CD4-positive, alpha-beta T cell treated with Interleukin-15 for 4 hours (primary cell): Measurements from ENCODE around the gene GRID1.
"Not testable (repeated sequence)": the region's sequence is repeated elsewhere in the genome, so short reads cannot be mapped to it uniquely, and the experiment has no call there.

Experiments used
- DNase-seq: peaks from one replicate; pipeline ENCODE4 v3.0.0-alpha.2; 2020; ENCODE audit warnings: low spot score

GRID1 gene

DNA sequence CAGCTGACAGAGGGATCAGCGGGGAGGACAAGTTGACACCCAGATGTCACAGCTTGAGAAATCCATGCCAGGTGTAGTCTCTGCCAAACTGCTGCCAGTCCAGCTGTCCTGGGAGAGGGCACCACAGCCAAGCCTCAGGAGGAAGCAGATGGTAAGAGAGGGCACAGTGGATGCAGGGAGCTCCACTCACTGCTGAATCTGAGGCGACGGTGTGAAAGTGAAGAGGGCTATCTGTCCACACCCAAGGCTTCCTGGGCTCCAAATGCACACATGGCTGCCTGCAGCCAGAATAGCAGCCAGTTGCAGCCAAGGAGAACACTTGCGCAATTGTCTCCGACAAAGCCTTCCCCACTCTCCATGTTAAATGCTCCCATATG, 502.4 kb downstream of the GRID1 start:
- no peak for DNase-seq

DNA sequence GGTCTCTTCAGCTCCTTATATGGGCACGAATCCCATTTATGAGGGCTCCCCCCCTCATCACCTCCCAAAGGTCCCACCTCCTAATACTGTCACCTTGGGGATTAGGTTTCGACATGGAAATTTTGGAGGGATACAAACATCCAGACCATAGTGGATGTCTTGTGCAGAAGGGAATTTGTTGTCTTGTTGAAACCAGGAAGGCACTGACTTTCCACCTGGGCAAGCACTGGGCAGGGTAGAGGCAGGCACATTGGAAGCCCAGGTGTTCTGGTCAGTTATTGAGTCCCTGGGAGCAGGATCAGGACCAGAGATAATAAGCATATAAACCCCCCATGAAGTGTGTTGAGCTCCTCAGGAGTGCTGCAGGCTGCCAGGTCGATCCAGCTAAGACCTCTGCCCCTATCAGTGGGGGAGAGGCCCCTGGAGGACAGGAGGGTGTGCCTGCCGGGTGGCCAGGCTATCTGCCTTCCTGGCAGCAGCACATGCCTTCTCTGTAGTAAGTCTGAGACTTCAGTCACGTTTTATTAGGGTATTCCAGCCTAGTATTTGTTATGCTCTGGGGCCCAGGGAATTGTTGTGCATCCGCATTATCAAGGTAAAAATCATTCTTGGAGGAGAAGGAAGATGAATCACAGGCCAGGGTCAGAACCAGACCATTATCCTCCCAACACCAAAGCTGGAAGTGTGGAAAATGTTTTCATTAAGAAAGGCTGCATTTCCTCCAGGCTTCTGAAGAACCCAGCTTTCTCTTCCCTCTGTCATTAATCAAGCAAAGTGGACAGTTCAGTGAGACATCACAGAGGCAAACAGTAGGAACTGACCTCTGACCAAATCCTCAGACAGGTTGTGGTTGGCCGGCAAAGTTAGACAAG, 503.1 kb downstream of the GRID1 start:
- no peak for DNase-seq

DNA sequence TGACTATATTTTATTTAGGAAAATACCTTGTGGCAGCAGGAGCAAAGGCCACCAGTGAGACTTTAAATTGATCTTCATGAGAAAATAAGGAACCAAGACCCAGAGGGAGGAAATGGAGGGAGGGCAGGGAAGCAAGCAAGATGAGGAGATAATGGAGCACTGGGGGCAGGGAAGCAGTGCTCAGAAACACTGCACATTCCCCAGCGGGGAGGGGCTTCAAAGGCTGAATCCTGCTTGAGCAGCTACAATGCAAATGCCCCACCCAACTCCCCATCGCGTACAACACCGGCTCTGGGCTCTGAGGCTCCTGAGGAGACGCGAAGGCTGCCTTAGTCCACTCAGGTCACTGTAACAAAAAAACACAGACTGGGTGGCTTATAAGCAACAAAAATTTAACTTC, 503.8 kb downstream of the GRID1 start:
- DNase-seq: no peak

DNA sequence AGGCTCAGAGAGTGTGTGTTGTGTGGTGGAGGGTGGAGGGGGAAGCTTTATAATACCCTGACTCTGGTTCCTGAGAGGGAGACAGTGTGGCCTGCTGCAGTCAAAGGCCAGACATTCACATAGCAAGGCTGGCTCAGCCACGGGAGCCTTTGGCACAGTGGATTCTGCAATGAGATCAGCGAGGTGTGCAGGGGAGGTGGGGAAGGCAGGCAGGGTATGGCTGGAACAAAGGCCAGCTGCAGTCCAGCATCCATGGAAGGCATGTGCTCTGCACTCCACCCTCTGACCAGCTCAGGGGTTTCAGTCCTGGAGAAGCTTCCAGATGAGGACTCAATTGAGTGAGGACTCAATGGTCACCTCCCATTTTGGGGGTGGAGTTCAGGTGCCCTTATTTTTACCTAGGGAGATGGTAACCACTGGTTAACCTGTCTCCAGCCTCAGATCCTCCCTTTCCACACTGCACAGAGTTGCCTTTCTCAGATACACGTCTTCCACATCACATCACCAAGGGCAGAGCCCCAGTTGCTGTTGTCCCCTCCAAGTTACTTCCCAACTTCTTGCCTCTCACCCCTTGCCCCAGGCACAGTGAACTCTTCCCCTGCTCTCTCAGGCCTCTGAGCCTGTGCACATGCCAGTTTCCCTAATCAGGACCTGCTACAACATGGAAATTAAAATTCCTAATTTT, 504.9 kb downstream of the GRID1 start:
- DNase-seq: no peak

DNA sequence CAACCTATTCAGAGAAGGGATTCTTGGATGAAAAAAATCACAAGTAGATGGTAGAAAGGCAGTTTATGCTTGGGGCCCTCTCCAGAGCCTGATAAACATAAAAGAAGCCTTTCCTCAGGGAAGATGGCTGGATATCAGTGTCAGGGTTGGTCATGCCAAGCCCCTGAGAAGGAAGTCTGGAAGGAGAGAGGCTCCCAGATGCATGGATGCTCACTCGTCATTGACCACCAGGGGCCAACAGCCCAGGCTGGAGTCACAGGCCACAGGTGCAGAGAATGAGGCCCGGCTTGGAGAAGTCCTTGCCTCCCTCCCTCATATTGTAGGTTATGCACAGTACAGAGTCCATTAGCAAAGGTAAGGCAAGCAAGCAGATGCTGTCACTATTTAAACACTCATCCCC, 506.7 kb downstream of the GRID1 start:
- DNase-seq: no peak

DNA sequence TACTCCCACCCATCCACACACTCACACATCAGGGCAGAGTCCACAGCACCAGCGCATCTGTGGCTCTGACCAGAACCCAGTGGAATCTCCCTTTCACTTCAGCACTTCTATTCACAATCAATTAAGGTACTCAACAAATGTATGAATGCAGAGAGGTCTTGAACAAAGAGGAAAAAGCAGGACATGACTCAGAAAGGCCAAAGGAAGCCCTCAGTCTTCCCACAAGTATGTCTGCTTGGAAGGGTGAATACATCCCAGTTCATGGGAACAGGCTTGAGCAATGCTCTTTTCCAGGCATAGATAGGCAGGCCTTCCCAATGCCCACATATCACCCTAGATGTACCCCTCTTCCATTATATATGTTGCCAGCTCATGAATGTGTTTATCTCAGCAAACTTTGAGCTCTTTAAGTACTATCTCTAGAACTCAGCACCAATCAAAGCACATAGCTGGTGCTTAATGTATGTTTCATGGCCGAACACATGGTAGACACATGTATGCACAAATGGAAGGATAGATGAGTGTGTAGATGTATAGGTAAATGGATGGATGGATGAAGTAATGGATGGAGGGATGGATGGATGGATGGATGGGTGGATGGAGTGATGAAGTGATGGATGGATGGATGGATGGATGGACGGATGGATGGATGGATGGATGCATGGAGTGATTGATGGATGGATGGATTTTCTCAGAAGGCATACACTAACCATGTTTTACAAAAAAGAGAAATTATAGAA, 507.6 kb downstream of the GRID1 start:
- DNase-seq: no peak

DNA sequence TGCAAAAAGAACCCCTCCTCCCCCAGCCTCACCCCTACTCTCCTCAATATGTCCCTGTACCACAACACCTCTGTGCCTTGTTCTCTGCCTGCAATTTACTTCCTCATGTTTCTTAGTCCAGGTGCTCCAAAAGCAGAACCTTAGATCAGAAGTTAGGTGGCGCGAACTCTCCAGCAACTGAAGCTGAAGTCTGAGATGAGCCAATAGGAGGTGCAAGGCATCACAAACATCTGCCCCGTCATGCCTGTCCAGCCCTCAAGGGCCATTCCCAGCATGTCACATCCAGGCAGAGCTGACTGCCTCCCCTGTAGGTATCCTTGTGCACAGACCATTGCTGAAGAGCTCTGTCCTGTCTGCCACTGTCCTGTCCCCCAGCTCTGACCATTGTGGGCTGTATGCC, 508.8 kb downstream of the GRID1 start:
- DNase-seq: no peak

DNA sequence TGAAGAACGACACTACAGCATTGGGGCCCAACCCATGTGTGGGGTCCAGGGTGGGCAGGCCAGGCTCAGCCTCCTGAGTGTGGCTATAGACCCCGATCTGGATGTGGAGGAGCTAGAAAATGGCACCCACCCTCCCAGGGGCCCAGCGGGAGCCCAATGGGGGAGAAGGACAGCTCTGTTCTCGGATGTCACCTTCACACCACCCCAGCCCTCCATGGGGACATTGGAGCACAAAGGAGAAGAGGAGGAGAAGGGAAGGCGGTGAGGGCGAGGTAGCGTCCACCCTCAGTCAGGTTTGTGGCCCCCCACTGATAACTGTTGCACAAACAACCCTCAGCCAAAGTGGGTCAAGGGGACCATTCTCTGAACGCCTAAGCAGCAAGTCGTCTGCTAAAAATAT, 509.3 kb downstream of the GRID1 start:
- no peak for DNase-seq

DNA sequence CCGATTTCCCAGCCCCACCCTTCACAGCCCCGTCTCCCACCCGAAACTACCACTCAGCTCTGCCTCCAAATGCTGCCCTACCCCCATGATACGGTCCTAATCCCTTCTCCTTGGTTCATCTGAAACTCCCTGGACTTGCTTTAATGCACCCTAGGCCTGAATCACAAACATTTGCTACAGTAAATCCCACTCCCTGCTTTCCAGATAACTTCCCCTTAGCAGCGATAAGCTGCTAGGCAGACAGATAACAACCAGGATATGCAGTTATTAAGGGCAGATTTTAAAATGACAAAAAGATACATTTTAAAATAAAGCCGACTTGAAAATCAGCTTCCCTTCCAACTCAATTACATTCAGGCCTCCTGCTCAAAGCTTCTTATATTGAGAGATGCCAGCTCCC, 514.7 kb downstream of the GRID1 start:
- DNase-seq: no peak

DNA sequence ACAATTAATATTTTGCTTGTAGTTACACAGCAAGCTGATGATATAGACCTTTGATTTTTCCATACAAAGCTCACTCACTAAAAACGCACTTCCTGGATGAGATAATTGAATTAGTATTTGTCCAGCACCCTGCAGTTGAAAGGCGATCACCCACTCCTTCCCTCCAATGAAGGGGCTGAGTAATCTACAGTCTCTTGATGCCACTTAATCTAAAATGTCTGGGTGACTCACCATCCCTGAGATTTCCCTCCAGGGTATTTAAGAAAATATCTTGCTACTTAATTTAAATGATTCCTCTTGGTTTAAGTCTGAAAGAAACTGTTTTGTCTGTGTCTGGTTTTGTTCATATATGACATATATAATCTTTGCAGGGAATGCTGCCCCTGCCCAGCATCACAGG, 515.3 kb downstream of the GRID1 start:
- DNase-seq: no peak

DNA sequence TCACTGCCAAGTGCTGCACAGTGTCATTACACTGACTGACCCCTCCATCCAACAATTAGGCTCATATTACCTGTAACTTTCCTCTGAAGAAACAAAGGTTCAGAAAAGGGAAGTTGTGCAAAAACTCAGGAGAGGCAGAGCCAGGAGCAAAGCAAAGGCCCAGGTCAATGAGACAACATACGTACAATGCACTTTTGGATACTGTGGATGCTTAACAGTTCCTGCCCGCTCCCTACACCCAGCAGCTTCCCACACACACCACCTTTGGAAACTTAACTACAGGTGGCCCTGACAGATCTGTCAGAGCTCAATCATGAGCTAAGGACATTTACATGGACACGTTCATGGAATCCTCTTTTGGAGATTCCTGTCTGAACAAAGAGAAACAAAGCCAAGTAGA, 515.9 kb downstream of the GRID1 start:
- DNase-seq: no peak

DNA sequence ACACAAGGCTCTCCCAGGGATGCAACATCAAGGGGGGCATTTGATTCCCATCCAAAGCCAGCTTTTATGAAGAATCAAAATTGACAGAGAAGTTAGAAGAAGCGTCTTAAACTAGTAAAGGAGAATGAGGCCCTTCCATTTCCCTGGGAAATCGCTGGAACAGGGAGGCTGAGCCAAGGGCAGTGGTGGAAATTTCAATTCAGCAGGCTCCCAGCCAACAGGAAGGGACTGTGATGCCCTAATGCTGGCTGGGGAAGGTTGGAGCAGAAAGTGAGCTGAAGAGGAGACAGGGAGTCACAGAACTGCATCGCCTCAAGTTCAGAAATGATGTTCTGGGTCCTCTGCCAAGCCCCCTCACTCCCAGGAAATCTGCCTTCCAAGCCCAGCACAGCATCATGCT, 517.3 kb downstream of the GRID1 start:
- DNase-seq: no peak

DNA sequence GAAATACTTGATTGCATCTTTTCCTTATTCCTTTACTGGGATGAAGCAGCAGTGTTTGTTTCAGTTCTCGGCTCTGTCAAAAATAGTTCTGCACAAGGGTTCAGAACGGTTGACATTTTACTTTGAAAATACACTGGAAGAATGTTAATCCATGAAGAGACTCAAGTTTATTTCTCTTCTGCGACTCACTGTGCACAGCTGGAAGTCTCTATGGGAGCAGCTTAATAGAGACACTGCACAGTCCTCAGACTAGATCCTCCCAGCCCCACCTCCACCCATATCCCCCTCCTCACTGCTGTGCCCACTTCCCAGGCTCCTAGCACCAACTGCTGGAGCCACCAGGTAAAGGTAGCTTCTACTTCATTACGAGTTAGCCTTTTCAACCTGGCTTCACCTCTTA, 517.8 kb downstream of the GRID1 start:
- DNase-seq: no peak

DNA sequence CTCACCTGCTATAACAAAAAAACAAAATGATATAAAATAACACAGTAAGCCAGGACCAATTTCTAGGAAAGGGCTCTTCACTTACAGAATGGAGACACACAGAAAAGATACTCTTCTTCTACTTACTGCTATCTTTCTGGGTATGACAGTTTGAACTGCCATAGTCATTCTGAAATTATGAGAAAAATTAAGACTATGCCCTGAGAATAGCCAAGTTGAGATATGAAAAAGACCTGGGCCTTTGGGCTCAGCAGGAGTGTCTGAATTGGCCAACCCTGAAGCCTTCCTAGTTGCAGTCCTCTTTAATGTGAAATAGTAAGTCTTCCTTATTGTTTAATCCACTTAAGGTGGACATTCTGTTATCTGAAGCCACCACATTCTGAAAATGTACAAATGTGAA, 519.5 kb downstream of the GRID1 start:
- no peak for DNase-seq

DNA sequence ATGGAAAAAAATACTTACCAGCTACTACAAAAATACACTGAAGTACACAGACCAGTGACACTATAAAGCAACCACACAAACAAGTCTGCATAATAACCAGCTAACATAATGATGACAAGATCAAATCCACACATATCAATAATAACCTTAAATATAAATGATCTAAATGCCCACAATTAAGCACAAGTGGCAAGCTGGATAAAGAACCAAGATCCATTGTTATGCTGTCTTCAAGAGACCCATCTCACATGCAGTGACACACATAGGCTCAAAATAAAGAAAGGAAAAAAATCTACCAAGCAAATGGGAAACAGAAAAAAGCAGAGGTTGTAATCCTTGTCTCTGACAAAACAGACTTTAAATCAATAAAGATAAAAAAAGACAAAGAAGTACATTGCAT, 527.9 kb downstream of the GRID1 start:
- DNase-seq: not testable (repeated sequence)

DNA sequence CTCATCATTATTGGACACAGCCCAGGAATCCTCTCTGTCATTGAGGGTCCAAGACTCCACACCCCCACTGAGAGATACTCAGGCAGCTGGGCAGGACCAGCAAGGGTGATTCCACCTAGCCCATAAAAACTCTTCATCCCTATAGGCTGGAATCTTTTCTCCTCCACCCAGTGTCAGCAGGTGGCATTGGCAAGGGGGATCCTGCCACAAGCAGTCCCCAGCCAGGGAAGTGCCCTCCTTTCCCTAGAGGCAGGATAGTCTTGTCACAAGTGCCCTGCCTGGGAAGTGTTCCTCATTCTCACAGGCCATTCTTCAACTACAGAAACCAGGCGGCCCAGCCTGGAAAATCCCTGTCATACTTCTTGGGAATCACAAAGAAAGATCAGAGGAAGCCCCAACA, 533.6 kb downstream of the GRID1 start:
- DNase-seq: no peak

DNA sequence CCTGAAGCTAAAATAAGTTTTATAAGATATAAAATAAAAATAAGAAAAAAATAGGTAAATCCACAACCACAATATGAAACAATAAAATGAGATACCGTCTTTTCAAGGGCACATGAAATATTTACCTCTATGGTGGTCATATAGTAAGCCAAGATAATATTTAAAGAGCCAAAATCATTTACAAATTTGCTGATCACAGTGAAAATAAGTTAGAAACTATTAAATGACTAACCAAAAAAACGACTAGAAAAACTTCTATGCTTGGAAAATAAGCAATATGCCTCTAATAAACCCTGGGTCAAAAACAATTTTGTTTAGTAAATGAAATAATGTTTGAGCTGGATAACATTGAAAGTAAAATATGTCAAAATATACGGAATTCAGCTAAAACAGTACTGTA, 535.2 kb downstream of the GRID1 start:
- DNase-seq: no peak

DNA sequence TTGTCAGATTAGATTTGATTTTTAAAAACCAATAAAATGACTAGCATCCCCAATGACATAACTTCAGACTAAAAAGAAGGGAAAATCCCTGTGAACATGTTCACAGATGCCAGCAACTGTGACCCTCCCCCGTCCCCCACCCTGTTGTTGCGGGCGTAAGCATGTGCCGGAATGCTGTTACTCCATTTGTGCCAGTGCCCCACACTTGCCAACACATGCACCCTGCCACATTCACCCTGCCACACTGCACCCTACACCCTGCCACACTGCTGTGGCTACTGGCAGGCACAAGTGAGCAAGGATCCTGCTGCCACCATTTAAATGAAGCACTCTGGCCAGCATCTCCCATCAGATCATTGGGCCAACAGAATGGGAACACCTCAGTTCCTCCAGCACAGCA, 540.2 kb downstream of the GRID1 start:
- no peak for DNase-seq

DNA sequence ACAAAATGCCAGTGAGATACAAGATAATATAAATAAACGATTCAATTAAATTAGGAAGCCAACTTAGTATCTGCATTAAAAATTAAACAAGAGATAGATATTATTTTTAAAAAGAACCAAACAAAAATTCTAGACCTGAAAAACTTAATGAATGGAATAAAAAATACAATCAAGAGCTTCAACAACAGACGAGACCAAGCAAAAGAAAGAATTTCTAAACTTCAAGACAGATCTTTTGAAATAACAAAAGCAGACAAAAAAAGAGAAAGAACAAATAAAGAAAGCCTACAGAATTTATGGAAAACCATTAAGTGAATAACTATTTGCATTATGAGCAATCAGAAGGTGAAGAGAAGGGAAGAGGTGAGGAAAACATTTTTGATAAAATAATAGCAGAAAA, 555.2 kb downstream of the GRID1 start:
- DNase-seq: no peak

DNA sequence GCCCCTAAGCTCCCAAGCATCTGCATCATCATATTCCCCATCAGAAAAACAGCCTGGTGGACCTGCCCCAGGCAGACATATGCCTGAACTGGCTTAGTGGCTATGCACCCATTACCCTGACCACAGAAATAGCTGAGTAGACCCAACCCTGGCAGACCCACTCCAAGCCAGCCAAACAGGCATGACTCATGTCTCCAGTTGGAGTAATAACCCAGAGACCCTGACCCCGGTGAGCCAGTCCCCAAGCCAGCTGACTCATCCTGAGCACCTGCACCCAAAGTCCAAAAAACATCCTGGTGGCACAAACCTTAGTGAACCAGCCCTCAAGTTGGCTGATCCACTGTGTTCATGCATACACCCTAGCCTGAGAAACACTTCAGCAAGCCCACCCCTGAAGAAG, 555.9 kb downstream of the GRID1 start:
- DNase-seq: no peak

DNA sequence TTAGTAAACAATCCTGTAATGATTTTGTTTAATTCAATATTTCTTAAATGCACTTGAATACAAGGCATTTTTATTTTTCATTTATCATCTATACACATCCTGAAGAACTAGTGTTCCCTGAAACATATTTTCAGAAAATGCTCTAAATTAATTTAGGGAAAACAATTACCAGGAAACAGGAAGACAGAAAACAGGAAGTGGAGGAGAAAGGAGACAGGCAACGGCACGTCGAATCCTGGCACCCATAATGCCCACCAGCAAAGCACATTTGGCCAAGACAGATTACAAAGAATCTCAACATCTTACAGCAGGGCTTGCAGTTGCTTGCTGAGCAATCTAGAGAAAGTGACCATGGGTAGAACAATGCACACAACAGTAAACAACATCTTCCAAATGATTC, 571.1 kb downstream of the GRID1 start:
- no peak for DNase-seq

DNA sequence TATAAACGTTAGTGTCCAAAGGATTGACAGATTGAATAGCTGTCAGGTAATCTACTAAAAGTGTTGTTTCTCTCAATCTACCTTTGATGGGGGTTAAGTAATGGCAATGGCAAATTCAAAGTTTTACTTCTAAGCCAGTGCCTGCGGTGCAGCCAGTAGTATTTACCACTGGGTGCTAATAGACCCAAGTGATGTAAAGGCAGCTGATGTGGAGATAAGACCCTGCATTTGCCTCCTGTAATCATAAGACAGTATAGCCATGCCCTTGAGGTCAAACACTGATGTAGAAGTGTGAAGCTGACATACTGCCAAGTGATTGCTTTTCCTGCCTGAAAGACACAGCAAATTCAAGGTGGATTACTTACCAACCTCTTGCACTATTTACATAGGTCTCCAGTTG, 572.0 kb downstream of the GRID1 start:
- DNase-seq: no peak

DNA sequence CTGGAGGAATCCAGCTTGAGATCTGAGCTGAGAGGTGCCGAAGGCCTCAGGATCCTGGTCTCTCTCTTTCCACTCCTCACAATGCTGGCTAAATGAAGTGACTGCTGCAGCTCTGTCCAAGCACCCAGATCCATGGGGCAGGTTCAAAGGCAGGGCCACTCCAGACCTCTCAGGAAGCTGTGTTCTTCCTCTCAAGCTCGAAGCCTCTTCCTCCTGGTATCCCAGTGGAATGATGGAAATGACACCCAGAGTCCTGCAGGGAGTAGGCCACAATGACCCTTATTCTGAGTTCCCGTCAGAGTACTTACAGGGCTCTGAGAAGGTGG, 574.1 kb downstream of the GRID1 start:
- no peak for DNase-seq
